Activated CD4-positive, alpha-beta T cell treated with anti-CD3 and anti-CD28 coated beads, Interleukin-2, amount 50 U/mL, for 48 hours (primary cell): ENCODE results near the gene ARSJ.
"Not testable (repeated sequence)": the region's sequence is repeated elsewhere in the genome, so short reads cannot be mapped to it uniquely, and the experiment has no call there.

Experiments used
- DNase-seq, 2 experiments: peaks; one replicate each; pipeline ENCODE4 v3.0.0-alpha.2; 2020

ARSJ gene

DNA sequence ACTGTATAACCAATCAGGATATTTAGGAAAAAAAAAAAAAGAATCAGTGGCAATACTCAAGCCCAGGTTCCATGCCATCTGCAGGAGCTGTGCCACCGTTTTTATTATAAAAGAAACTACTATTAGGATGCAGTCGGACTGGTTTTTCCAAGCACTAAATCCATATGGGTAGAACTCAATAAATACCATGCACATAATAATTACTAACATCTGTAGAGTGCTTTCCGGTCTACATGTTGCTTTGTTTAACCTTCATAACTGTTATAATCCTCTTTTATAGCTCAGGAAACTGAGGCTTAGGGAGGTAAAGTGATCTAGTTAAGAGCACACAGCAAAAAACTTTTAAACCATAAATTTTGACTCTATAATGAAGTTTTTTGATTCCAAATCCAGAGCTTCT, 24.0 kb downstream of the ARSJ start:
- no peak for DNase-seq

DNA sequence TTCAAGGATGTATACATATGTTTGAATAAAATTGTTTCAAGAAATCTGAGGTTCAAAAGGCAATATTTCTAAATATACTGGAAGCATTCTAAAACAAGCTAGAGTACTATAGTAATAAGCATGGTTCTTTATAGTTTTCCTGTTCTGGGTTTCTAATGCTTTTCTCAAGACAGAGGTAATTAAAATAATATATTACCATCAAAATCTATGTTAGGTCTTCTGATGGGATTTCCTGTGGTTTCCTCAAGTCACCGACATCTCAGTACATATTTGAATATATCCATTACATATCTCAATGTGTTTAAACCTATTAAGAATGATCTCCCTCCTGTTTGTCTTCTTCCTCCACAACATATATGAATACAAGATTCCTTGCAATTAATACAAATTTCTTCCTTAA, 25.6 kb downstream of the ARSJ start:
- DNase-seq, result no peak

DNA sequence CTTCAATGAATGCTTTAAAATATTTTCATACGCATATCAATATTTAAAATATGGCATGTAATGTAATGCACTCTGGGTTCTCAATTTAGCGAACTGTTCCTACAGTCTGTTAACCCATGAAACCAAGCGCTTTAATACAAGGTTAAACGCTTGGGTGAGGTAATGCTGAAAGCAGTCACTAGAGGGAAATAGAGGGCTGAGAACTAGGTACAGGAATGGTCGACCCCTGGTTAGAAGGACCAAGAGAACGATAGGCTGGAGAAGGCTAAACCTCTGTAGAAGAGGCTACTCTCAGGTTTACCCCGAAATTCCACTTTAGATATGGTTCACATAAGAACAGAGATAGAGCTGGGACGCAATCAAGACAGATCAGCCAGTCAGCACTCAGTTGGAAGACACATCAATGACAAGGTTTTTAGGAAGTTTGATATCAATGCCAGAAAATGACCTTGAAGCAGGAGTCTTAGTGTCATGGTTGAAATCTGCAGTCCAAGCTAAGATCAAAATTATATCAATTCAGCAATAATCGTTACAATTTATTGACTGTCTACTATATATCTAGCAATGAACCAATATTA, 26.9 kb downstream of the ARSJ start:
- peak in 1 of 2 experiments; percentile 16 for DNase-seq

DNA sequence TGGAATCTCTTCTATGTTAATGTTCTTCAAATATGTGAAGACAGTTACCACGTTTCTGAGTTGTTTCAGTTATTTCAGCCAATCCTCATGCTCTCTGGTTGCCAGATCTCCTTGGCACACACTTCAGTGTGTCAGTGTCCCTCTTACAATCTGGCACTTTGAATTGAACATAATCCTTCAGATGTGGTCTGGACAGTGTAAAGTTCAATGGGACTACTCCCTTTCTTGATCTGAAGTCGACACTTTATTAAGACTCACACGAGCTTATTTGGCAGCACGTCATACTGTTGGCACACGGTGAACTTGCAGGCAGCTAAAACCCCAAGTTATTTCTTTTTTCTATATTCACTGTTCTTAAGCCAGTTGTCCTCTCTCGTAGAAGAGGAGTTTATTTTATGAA, 28.2 kb downstream of the ARSJ start:
- DNase-seq, result no peak

DNA sequence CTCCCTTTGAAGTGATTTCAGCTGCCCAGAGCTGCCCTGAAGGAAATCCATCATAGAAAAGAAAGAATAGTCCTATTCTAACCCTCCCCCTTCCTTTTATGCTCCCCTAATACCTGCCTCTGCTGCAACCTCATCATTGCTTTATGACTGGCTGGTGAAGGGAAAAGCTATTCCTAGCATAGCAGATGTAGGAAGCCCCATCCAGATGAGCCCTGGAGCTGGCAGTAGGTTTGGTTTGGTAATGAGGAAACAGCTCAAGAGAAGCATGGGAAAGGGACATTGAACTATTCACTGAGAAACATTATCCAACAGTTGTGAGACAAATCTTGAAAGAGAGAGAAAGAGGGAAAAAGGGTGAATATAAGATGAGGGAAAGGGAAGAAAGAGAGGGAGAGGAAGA, 29.2 kb downstream of the ARSJ start:
- DNase-seq, result no peak

DNA sequence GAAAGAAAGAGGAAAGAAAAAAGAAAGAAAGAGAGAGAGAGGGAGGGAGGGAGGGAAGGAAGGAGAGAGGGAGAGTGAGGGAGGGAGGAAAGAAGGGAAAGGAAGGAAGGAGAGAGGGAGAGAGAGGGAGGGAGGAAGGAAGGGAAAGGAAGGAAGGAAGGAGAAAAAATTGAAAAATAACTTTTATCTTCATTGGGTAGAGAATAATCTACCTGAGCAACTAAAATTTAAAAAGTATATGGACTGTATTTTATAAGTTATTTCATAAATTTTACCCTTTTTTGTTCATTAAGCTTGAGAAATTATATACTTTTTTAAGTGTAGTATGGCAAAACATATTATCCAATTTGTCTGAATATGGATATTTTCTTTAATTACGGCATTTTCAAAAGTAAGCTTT, 32.0 kb downstream of the ARSJ start:
- DNase-seq, result no peak

DNA sequence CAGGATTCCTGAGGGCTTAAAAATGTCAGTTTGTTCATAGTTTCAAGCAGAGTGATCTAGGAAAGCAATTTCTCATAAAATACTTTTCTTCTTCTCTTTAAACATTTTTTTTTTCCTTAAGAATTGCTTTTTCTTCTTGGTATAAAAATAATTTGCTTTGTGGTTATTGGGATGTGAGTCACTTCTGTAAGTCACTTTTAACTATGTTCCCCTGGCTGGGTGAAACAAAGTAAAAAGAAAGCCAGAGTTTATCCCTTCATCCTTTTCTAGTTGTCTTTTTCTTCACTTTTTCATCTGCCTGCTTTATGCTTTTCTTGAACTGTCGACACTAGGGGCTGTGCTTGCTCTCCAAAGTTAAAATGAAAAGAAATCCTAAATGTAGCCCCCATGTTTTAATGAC, 33.5 kb downstream of the ARSJ start:
- no peak for DNase-seq

DNA sequence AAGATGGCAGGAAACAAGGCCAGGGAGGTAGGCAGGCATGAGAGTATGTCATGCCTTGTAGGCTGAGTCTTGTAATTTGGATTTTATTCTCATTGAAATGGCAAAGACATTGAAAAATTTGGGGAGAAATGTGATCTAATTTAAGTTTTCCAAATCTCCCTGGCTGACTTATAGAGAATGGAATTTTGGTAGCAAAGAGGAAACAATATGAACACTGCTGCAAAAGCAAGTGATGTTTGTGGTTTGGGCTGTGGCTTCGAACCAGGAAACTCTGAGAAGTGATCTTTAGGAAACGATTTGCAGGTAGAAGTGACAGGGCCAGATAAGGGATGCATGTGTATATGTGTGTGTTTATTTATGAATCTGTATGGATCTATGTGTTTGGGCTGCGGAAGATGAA, 35.6 kb downstream of the ARSJ start:
- no peak for DNase-seq

DNA sequence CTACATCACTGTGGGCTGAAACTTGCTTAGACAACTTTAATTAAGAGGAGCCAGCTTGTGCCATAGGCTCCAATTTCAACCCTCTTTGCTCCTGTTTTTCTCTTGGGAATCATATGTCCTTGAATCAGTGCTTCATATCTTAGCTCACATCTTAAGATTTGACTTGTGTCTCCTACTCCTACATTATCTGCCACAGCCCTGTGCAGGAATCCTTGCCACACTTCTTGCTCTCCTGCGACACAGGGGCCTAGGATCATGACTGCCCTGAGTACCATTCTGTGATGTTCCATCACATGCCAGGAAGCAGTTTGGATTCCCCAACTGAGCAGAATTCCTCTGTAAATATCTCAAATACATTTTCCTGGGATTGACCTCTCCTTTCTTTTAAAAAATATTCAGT, 36.4 kb downstream of the ARSJ start:
- no peak for DNase-seq

DNA sequence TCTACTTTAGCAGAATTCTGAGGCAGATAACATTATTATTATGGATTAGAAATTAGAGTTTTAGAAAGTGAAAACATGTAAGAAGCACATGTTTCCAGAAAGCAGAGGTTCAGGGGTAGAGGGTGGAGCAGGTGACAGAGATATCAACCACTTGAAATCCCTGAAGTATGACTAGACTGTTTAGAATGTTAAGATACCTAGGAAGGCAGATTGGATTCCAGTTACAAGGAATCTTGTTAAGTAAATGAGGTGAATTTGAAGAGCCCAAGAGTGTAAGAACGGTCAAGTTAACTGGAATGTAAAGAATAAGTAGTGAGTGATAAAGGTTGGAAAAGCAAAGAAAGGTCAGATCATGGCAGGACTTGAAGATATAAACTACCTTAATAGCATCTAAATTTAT, 37.6 kb downstream of the ARSJ start:
- no peak for DNase-seq

DNA sequence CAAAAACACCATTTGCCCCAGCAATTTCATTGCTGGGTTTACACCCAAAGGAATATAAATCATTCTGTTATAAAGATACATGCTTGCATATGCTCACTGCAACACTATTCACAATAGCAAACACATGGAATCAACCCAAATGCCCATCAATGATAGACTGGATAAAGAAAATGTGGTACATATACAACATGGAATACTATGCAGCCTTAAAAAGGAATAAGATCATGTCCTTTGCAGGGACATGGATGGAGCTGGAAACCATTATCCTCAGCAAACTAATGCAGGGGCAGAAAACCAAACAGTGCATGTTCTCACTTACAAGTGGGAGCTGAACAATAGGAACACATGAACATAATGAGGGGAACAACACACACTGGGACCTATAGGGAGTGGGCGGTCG, 39.3 kb downstream of the ARSJ start:
- DNase-seq, result not testable (repeated sequence)

DNA sequence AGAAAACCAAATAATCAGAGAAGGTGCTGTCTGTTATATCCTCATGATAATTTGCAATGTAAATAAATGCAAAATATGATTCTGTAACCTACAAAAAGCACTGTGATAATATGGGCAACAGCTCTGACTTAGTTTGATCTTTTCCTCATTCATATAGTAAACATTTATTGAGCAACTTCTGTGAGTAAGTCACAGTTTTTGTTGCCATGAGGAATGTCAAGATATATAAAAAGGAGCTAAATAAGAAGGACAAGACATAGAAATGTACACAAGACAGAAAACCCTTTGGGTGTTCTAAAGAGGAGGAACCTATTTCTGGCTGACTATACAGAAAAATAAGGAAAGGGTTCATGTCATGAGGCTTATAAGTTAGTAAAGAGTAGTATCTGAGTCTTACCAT, 44.3 kb downstream of the ARSJ start:
- no peak for DNase-seq

DNA sequence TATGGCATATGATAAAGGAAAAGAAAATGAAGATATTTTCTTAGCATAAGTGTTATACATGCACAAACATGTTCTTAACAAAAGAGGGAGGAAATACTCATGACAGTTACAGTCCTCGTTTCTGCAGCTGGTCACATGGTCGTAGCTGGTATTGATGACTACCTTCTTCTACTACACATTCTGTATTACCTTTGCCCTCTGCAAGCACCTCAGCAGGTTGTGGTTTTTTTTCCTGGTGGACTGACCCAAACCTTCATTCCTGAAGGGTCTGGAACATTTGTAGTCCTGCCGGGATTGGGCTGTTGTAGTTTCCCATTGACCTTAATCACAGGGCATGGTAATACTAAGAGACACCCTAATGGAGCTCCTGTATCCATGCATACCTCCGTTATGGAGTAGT, 54.7 kb downstream of the ARSJ start:
- not testable (repeated sequence) for DNase-seq

DNA sequence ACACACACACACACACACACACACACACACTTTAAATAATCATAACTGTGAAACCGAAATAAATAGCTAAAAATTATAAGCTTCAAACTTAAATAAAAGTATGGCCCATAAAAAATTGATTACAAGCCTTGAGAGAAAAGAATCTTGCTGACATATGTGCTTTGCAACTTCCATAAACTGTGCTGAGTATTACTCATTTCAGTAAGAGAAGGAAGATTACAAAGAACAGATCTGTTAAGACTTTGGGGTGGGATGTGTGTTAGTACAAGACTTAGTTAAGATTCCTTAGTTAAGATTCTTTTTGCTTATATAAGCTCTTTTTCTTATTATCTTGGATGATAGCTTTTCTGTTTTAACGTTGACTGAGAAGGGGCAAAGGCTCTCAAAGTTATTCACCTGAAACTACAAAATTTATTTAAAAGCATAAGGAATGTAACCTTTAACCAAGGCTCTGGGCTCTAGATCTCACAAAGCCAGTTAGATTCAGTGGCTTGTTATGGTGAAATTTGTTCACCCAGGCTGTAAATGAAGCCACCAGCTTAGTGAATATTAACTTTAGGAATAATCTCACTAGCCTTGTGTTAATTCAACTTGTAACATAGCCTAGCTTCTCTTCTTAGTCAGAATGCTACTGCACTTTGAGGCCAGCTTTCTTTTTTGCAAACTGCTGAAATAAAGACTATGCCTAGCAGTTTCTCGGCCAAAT, 58.2 kb downstream of the ARSJ start:
- no peak for DNase-seq

DNA sequence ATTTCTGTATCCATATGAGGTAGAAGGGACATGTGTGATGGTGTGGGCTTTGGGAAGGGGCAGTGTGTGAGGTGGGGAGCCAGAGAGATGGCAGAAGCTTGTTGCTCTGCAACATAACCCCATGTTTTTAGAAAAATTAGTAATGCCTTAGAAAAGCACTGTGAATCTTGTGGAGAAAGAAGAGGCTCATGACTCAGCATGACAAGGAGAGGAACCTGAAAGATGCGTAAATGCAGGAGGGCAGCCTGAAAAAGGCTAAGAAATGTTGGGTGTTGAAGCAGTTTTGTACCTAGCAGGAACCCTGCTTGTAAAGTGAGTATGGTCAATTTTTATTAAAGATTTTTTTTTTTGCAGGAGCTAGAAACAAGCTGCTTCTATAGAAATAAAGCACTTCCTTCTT, 59.8 kb downstream of the ARSJ start:
- DNase-seq, result no peak

DNA sequence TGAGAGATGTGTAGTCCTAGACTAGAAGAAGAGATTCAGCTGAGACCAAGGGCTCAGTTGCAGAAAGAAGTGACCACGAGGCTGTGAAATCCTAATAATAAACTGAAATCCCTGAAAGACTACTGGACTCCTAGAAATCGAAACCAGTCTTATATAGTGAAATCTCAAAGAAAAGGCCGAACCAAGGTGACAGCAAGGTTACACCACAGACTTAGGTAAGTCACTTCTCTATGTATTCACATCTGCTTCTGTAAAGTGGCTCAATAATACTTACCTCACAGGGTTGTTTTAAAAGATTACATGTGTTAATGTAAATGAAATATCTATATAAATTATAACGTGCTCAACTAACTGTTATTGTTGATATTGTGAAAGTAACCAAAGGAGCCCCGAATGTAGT, 60.3 kb downstream of the ARSJ start:
- DNase-seq, result no peak

DNA sequence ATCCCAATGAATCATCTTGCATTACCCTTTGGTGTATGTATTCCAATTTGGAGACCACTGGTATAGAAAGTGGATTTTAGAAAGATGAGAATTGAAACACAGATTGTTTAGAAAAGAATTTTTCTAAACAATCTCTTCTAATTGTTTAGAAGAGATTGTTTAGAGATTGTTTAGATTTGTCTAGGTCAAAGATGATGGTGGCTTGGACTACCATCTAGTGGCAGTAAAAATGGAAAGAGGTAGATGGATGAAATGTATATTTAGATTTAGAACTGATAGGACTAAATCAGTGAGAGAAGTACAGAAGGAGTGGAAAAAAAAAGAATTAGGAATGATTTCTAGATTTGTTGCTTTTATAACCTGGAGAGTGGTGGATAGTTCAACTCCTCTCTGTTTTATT, 70.6 kb downstream of the ARSJ start:
- no peak for DNase-seq

DNA sequence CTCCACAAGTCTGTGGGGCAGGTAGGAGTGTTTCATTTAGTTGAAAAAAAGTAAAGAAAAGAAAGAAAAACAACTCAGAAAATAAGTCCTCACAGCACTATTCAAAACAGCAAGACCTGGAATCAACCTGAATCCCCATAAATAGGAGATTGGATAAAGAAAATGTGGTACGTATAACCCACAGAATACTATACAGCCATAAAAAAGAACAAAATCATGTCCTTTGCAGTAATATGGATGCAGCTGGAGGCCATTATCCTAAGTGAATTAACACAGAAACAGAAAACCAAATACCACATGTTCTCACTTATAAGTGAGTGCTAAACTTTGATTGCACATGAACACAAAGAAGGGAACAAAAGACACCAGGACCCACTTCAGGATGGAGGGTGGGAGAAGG, 71.9 kb downstream of the ARSJ start:
- no peak for DNase-seq

DNA sequence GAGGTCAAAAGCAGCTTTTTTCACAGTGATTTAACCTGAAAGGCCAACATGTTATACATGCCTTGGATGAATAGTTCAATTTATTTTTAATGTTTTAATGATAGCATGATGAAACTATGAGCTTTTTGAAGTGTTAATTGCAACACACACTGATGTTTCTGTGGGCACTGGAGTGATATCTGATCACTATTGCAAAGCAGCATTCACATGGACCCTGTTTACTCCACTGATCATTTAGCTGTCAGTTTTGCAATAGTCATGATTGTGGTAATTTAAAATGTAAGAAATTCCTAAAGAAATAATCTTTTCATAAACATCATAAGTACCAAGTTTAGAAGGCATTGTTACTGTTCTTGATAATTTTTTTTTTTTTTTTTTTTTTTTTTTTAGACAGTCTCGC, 74.1 kb downstream of the ARSJ start:
- DNase-seq, result no peak

DNA sequence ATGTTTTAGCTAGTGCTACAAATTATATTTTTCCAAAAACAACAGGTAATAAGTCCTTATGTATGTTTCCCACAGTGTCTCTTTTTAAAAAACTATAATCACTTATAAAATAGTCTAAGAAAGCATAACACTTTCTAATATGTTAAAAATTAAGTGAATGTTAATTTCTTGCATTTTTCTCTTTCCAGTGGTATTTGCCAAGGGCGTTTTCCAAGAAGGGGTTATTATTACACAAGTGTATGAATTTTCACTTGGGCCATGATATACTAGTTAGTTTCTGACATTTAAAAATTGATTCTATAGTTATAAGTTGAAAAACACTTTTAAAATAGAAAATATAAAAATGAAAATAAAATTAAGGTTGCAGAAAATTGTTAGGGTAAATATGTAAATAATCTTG, 74.6 kb downstream of the ARSJ start:
- DNase-seq, result no peak

DNA sequence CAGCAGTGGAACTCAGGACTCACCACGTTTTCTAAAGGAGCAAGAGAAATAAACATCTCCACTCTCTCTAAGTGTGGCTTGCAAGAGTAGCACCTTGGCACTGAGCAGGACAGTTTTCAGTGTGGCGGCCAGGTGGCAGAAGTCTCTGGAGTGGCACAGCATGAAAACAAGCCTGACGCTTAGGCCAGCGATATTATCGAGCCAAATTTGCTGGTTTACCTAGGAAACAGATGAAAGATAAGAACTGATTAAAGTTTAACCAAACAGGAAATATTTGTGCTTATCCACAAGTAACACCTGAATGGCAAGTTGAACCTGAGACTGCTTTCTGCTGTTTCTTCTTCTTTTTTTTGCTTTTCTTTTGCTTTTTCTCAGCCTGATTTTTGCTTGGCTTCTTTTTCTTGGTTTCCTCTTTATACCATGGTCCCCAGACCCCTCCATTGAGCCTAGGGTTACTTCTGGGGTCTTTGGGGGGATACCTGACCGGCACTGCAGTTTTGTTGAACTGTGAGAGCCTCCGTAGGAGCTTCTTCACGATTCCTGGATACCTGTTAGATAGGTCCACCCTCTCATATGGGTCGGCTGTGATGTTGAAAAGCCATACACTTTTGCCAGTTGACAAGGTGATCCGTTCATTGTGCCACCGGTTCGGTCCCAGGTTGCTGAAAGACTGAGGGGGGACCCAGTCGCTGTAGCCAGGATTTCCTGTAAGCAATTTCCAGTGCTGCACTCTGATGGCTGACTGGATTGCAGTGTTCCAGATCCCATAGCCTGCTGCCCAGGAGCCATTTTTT, 77.3 kb downstream of the ARSJ start:
- DNase-seq, result peak; percentile 55 to 64

DNA sequence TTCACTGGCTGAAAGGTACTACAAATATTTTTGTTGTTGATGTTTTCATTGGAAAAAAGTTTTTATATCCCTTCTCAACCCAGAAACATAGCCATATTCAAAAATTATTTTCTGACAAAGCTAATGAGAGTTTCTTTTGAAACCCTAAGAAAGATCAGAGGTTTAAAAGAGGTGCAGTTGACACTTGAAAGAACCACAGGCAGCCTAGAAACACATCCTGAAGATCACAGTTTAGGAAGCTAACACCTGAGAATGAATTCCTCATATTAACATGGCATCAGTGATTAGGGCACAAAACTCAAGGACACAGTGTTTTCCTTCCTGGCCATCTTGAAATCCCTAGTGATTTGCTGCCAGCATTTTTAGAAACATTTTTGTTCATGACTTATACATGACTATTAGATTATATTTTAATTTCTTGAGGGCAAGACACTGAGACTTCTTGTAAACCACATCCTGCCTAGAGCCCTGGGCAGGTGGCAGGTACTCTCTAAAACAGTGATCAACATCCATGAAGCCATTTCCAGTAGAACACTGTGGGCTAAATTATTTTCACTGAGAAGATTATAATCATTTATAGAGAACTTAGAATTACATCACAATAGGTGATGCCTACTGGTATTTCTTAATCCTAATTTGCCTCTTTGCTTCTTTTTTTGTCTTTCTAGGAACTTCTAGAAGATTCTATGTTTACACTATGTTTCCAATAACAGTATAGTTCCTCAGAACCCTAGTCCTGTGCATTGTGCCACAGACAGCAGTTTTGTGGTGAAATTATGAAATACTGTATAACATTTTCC, 80.0 kb downstream of the ARSJ start:
- DNase-seq, result no peak

DNA sequence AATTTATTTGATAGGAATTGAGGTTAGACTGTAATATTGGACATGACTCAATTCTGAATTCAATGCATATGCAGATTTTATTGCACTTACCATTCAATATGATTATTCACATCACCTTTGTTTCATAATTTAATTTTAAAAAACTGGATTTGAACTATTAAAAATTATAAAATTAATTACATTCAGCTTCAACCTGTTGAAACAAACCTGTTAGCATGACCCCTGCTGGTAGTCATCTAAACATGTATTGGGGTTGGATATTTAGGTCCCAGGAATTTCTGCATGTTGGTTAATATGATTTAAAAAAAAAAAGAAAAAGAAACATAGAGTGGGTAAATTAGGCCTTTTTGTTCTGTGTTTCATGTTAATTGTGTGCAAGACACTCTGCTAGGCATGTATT, 85.9 kb downstream of the ARSJ start:
- DNase-seq, result no peak

DNA sequence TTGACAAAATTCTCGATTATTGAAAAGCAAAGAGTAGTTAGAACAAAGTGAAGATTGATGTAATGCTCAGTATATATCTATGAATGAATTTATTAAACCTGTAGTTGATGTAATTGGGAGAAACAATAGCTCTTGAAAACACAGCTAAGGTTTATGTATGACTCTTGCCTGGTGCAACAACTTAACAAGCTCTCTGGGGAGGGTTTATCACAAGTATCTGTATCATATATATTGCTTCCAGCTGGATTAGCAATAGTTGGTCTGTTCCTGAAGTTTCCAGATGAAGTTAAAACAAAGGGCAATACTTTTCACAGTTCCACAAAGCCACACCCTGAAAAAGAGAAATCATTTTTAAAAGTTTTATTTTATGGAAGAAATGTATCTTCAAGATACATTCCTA, 91.4 kb downstream of the ARSJ start:
- DNase-seq, result no peak
